ENCODE data around the gene NTN1.

The NTN1 gene

DNA sequence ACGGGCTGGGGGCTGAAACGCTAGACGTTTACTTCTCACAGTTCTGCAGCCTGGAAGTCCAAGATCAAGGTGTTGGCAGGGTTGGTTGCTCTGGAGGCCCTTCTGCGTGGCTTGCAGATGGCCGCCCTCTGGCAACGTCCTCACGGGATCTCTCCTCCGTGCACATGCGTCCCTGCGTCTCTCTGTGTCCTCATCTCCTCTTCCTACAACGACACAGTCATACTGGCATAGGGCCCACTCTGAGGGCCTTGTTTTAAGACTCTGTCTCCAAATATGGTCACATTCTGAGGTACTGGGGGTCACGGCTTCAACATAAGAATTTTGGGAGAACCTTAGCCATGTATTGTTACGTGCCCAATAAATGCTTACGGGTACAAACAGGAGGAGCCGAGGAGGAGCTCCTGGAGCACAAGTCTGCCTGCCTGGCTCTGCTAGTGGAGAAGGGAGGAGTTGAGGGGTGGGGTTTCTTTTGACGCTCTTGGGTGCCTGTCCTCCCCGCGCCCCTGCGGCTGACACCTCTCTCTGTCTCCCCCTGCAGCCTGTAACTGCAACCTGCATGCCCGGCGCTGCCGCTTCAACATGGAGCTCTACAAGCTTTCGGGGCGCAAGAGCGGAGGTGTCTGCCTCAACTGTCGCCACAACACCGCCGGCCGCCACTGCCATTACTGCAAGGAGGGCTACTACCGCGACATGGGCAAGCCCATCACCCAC is 141.1 kb downstream of the NTN1 start:
- no peak for TF ChIP-seq PAX5 (IDR thresholded peaks at IDR 0.05; ENCODE audit: insufficient read depth, low read length, severe bottlenecking)
- TF ChIP-seq POU2F2 (IDR thresholded peaks at IDR 0.05; ENCODE audit: low read depth, low read length), result no peak
- TF ChIP-seq POLR2A (IDR thresholded peaks at IDR 0.05; ENCODE audit: low read depth, low read length), result no peak
- no peak for TF ChIP-seq POLR2AphosphoS5 (IDR thresholded peaks at IDR 0.05; ENCODE audit: low read depth, low read length)
- no peak for DNase-seq (ENCODE audit: insufficient read length, low spot score)

DNA sequence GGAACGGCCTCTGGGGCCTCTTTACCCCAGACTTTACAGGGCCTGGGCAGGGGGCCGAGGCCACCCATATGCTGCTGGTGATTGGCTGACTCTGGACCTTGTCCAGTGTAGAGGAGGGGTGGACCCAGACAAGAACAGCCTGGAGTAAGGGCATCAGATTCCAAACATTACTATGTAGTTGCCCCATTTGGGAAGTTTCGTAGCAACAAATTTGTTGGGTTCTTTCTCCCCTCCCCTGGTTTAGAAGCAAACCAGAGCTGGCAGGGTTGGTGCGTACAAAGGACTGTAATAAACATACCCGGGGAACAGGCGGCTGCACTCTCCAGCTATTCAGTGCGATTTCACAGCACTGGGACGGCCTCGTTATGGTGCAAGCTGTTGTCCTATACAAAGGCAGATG is 145.5 kb downstream of the NTN1 start:
- no peak for DNase-seq (ENCODE audit: insufficient read length, low spot score)
- FAIRE-seq, result no peak
- no peak for TF ChIP-seq POLR2A (IDR thresholded peaks at IDR 0.05; ENCODE audit: low read depth, low read length)
- TF ChIP-seq POU2F2 (IDR thresholded peaks at IDR 0.05; ENCODE audit: low read depth, low read length), result no peak
- no peak for TF ChIP-seq POLR2AphosphoS5 (IDR thresholded peaks at IDR 0.05; ENCODE audit: low read depth, low read length)
- no peak for TF ChIP-seq TAF1 (IDR thresholded peaks at IDR 0.05; ENCODE audit: low read depth, low read length)
- no peak for TF ChIP-seq PAX5 (IDR thresholded peaks at IDR 0.05; ENCODE audit: insufficient read depth, low read length, severe bottlenecking)
- TF ChIP-seq SPI1 (IDR thresholded peaks at IDR 0.05; ENCODE audit: low read depth, low read length), result no peak

More for the DNA sequence above, 141.1 kb downstream of the NTN1 start:
- FAIRE-seq, result no peak

DNA sequence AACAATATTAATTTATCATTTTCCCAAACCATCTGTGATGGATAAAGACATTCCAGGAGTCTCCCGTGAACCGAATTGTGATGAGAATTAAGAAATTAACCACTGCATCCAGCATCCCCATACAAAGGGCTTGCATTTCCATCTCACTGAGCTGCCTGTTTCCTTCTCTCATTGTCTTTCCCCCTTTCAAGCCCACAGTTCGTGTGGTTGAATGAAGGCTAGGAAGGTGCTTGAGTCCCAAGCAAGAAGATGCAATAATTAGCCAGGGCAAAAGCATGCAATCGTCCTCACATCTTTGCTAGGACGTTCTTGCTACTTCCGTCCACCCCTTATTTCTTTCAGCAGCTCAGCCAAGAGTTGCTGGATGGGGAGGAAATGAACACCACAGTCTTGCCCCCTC is 146.1 kb downstream of the NTN1 start:
- FAIRE-seq (no peak), DNase-seq (ENCODE audit: insufficient read length, low spot score) (no peak)
- no peak for TF ChIP-seq POU2F2 (IDR thresholded peaks at IDR 0.05; ENCODE audit: low read depth, low read length)
- no peak for TF ChIP-seq POLR2A (IDR thresholded peaks at IDR 0.05; ENCODE audit: low read depth, low read length)

DNA sequence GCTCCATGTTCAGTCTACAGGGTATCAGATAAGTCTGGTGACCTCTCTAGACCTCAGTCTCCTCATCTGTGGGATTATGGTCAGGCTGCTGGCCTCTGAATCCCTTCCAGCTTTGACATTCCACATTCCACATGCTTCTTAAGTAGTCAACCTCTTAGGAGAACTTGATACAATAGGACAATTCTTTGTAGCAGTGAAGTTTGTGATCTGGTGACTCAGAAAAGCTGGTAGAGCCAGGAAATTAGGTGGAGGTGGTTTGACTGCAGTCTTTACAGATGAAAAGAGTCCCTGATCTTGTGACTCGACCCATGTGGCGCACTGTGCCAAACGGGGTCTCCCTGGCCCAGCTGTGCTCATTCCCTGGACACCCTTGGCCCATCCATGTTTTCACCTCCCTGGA is 147.8 kb downstream of the NTN1 start:
- TF ChIP-seq POLR2AphosphoS5 (IDR thresholded peaks at IDR 0.05; ENCODE audit: low read depth, low read length) (no peak), POU2F2 (IDR thresholded peaks at IDR 0.05; ENCODE audit: low read depth, low read length) (no peak), TAF1 (IDR thresholded peaks at IDR 0.05; ENCODE audit: low read depth, low read length) (no peak), PAX5 (IDR thresholded peaks at IDR 0.05; ENCODE audit: insufficient read depth, low read length, severe bottlenecking) (no peak), POLR2A (IDR thresholded peaks at IDR 0.05; ENCODE audit: low read depth, low read length) (no peak), SPI1 (IDR thresholded peaks at IDR 0.05; ENCODE audit: low read depth, low read length) (no peak)
- no peak for FAIRE-seq
- DNase-seq (ENCODE audit: insufficient read length, low spot score), result no peak

DNA sequence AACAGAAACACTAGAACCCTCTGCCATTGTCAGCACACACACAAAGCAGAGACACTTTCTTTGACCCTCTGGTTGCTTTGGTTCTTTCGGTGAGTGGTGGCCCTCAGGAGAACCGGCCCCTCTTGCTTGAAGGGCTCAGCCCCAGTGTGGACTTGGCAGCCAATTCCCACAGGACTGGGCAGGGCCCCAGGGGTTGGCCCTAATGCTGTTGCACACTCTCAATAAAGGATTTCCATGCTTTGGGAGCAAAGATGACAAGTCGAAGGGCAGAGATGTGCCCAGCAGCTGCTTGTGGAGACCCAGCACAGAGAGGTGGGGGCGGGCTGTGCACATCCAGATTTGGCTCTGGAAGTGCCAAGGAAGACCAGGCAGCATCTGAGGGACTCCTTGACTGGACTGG is 149.0 kb downstream of the NTN1 start:
- FAIRE-seq, result no peak
- TF ChIP-seq SPI1 (IDR thresholded peaks at IDR 0.05; ENCODE audit: low read depth, low read length) (no peak), POLR2A (IDR thresholded peaks at IDR 0.05; ENCODE audit: low read depth, low read length) (no peak), POLR2AphosphoS5 (IDR thresholded peaks at IDR 0.05; ENCODE audit: low read depth, low read length) (no peak), TAF1 (IDR thresholded peaks at IDR 0.05; ENCODE audit: low read depth, low read length) (no peak), PAX5 (IDR thresholded peaks at IDR 0.05; ENCODE audit: insufficient read depth, low read length, severe bottlenecking) (no peak), POU2F2 (IDR thresholded peaks at IDR 0.05; ENCODE audit: low read depth, low read length) (no peak)
- DNase-seq (ENCODE audit: insufficient read length, low spot score), result no peak

DNA sequence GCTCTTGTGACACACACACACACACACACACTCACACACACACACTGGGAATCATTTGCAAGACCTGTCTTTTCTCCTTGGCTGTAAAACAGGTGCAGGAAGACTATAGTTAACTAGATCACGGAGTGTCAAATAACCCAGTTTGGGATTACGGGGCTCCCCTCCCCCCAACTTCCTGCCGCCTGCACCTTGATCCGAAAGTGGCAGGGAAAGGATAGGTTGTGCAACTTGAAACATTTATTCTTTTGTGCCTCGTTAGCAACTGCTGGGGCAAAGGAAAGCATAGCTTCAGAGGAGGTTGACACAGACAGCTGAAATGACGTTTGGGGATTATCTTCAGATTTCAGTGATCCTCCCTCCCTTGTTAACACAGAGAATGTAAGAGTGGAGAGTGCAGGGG is 149.5 kb downstream of the NTN1 start:
- DNase-seq (ENCODE audit: insufficient read length, low spot score) (no peak), FAIRE-seq (no peak)
- TF ChIP-seq PAX5 (IDR thresholded peaks at IDR 0.05; ENCODE audit: insufficient read depth, low read length, severe bottlenecking), result no peak
- TF ChIP-seq POU2F2 (IDR thresholded peaks at IDR 0.05; ENCODE audit: low read depth, low read length), result no peak
- no peak for TF ChIP-seq TAF1 (IDR thresholded peaks at IDR 0.05; ENCODE audit: low read depth, low read length)
- no peak for TF ChIP-seq POLR2AphosphoS5 (IDR thresholded peaks at IDR 0.05; ENCODE audit: low read depth, low read length)
- TF ChIP-seq SPI1 (IDR thresholded peaks at IDR 0.05; ENCODE audit: low read depth, low read length), result no peak
- TF ChIP-seq POLR2A (IDR thresholded peaks at IDR 0.05; ENCODE audit: low read depth, low read length), result no peak

DNA sequence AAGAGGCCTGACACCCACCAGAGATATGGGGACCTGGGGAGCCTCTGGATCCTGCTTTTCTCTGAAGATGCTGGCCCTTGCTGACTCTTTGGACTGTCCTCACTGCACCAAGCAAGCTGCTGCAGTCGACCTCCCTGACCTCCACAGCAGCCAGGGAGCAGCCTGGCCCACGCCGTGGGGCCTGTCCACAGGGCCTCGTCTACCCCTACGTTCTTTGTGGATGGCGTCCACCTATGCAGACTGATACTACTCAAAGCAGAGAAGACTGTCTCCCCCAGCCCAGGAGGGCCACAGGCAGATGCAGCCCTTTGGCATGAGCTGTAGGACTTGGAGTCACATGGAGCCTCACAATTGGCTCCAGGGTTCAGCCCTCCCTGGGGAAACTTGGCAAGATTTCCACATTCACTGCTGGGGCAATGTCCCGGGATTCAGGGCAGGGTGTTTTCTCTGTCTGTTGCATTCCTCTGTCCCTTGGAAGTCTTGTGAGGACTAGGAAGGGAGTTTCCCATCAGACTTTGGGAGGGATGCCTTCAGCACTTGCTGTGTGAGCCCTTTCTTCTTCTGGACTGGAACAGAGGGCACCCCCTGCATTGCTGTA is 152.2 kb downstream of the NTN1 start:
- FAIRE-seq, result no peak
- no peak for TF ChIP-seq POLR2AphosphoS5 (IDR thresholded peaks at IDR 0.05; ENCODE audit: low read depth, low read length)
- TF ChIP-seq SPI1 (IDR thresholded peaks at IDR 0.05; ENCODE audit: low read depth, low read length), result no peak
- TF ChIP-seq PAX5 (IDR thresholded peaks at IDR 0.05; ENCODE audit: insufficient read depth, low read length, severe bottlenecking), result no peak
- no peak for TF ChIP-seq POLR2A (IDR thresholded peaks at IDR 0.05; ENCODE audit: low read depth, low read length)
- TF ChIP-seq POU2F2 (IDR thresholded peaks at IDR 0.05; ENCODE audit: low read depth, low read length), result no peak
- no peak for TF ChIP-seq TAF1 (IDR thresholded peaks at IDR 0.05; ENCODE audit: low read depth, low read length)
- no peak for DNase-seq (ENCODE audit: insufficient read length, low spot score)

DNA sequence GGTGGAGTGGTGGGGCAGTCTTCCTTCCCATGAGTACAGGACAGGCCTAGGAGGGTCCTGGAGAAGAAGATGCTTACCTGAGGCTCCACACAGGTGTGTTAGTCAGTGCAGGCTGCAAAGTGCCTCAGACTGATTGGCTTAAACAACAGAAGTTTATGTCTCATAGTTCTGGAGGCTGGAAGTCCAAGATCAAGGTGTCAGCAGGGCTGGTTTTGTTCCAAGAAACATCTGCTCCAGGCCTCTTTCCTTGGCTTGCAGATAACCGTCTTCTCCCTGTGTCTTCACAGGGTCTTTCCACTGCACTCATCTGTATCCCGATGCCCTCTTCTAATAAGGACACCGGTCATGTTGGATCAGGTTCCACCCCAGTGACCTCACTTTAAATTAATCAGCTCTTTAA is 153.0 kb downstream of the NTN1 start:
- no peak for FAIRE-seq
- TF ChIP-seq POLR2AphosphoS5 (IDR thresholded peaks at IDR 0.05; ENCODE audit: low read depth, low read length), result no peak
- TF ChIP-seq SPI1 (IDR thresholded peaks at IDR 0.05; ENCODE audit: low read depth, low read length), result no peak

DNA sequence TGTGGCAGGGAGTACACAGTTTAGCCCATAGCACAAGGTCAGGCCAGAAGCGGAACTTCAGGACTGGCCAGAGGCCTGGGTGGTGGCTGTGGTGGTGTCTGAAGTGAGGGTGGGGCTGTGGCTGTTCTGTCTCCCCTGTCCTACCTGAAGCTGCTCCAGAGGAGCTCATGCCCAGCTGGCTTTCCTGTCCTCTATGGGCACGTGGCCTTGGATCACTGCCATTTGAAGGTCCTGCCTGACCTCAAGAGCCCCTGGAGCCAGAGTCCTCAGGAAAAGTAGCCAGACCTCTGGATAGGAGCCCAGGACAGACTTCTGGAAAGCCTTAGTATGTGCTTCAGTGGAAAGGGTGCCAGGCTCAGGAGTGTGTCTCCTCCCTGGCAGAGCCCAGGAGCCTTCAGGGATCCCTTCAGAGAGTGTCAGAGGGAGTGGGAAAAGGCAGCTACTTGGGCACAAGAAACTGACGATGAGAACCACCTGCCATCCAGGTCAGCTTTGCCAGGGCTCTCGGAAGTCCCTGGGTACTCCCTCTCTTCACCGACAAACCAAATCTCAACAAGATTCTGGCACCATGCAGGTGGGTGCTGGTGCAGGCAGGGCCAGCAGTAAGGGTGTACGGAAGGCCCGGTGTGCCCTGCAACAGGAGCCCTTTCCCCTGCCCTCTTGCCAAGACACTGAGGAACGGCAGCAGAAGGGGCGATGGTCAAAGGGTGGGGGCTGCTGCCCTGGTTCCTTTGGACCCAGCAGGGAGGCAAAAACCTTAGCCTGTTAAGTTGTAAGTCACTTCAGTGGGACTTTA is 153.7 kb downstream of the NTN1 start:
- DNase-seq (ENCODE audit: insufficient read length, low spot score) (no peak), FAIRE-seq (no peak)
- TF ChIP-seq SPI1 (IDR thresholded peaks at IDR 0.05; ENCODE audit: low read depth, low read length), result no peak
- TF ChIP-seq POU2F2 (IDR thresholded peaks at IDR 0.05; ENCODE audit: low read depth, low read length), result no peak
- TF ChIP-seq PAX5 (IDR thresholded peaks at IDR 0.05; ENCODE audit: insufficient read depth, low read length, severe bottlenecking), result no peak
- TF ChIP-seq TAF1 (IDR thresholded peaks at IDR 0.05; ENCODE audit: low read depth, low read length), result no peak
- TF ChIP-seq POLR2A (IDR thresholded peaks at IDR 0.05; ENCODE audit: low read depth, low read length), result no peak
- TF ChIP-seq POLR2AphosphoS5 (IDR thresholded peaks at IDR 0.05; ENCODE audit: low read depth, low read length), result no peak

More for the DNA sequence above, 153.0 kb downstream of the NTN1 start:
- DNase-seq (ENCODE audit: insufficient read length, low spot score), result no peak
